ENCODE measurements around the gene LRRC57. TPM values are rescaled to one million over a fixed set of nuclear protein-coding genes. Genes with fewer than 3 reads are reported as not detected.
A peak's percentile ranks its signal among the peaks of the same experiment; 100 is the strongest.

Gene LRRC57
- total and polyA plus RNA-seq, 2 of the 13 experiments (the other 11 are each of a cell fraction or from before 2014, with no cell fraction given), result 5.8 to 14.8 TPM

DNA sequence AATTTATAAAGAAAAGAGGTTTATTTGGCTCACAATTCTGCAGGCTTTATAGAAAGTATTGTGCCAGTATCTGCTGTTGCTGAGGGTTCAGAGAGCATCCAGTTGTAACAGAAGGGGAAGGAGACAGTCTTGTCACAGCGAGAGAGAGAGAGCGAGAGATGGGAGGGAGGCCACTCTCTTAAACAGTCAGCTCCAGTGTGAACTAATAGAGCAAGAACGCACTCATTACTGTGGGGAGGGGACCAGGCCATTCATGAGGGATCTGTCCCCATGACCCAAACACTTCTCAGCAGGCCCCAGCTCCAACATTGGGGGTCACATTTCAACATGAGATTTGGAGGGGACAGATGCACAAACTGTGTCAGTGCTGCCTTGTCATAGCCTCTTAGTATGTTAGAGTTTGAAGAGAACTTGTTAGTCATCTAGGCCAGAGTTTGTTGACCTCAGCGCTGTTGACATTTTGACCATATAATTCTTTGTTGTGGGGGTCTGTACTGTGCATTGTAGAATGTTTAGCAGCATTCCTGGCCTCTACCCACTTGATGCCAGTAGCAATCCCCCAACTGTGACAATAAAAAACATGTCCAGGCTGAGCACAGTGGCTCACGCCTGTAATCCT, 42.1 kb upstream of the LRRC57 start:
- intact Hi-C loops (cut with micrococcal nuclease; ENCODE audit: unreplicated experiment), result loop anchor here (5.0 kb wide), 1 partner anchor 62 kb away; no protein-coding TSS in a partner anchor
- FAIRE-seq (peak; percentile 54), ATAC-seq (peak; percentile 75), DNase-seq (ENCODE audit: low spot score) (peak; percentile 41)
- in situ Hi-C loops (cut with HindIII; ENCODE audit: extremely low pct_ligation_motif_present, low pct_unique_long_range_greater_than_20kb), result no loop called here
- Histone ChIP-seq H3K79me2 (ENCODE audit: insufficient read depth, low read length) (no peaks in the 10 kb centered on the region), H3K4me3 (replicated peaks in 1 of 3; ENCODE audit: insufficient read depth in 1 of 3, low read depth in 2 of 3, low read length in 3 of 3) (peak overlapping the region in 1 of 3 experiments; percentile 22; a peak in 2 of 6 replicates), H3K9ac (ENCODE audit: insufficient read depth, low read depth, low read length) (peak overlapping the region; percentile 32), H3K27me3 (ENCODE audit: control insufficient read depth in 1 of 2, insufficient read depth in 2 of 2, low read length in 2 of 2) (no peaks in the 10 kb centered on the region), H2AFZ (ENCODE audit: low read length) (no peak overlapping the region), H3K9me3 (ENCODE audit: low read length) (no peaks in the 10 kb centered on the region), H3K27ac (ENCODE audit: extremely low read length, insufficient read depth, low read length) (peak overlapping the region; percentile 89), H3K36me3 (replicated peaks in 1 of 2; ENCODE audit: control insufficient read depth in 1 of 2, insufficient read depth in 2 of 2, low read length in 2 of 2) (peaks cover 0 to 2% of the 10 kb centered on the region in 2 experiments; a peak in 1 of 5 replicates), H3K4me1 (ENCODE audit: insufficient read depth, low read length) (peaks cover 31% of the 10 kb centered on the region), H4K20me1 (ENCODE audit: insufficient read depth, low read length) (no peaks in the 10 kb centered on the region), H3K4me2 (ENCODE audit: low read depth, low read length) (peak overlapping the region; percentile 64)
- ChIA-PET CTCF (ENCODE audit: low intra/inter-chr PET ratio, low total read pairs) (interaction anchor here (1.1 kb wide), 1 partner anchor 15 kb away, joined by 4 read pairs; the partner anchor contains the start of gene STARD9), POLR2A (interaction anchor here (1.4 to 2.4 kb wide), 3 partner anchors 9 to 16 kb away, joined by 4 to 20 read pairs (median 9); partner anchors contain the start of gene STARD9)
- 42% methylated on average over 5 of the region's 5 CpGs for WGBS (ENCODE audit: low lambda C conversion rate)
- BruUV-seq (replicated peaks), result no TSS peak
- TF ChIP-seq ZNF543 (CRISPR knock-in tag; IDR thresholded peaks at IDR 0.05) (no peak), FOXA3 (CRISPR knock-in tag; IDR thresholded peaks at IDR 0.05) (peak; percentile 34; the same call in 1 of the 2 replicates), ZNF614 (CRISPR knock-in tag; IDR thresholded peaks at IDR 0.05; ENCODE audit: borderline replicate concordance) (no peak), SMARCE1 (IDR thresholded peaks at IDR 0.05; ENCODE audit: borderline replicate concordance) (no peak), REPIN1 (CRISPR knock-in tag; IDR thresholded peaks at IDR 0.05; ENCODE audit: borderline replicate concordance, low read depth) (no peak), TARDBP (CRISPR knock-in tag; IDR thresholded peaks at IDR 0.05) (0 out of 2 replicates have a peak, but pooled peaks have one; percentile 30), ZNF382 (CRISPR knock-in tag; IDR thresholded peaks at IDR 0.05; ENCODE audit: borderline replicate concordance) (no peak), ZNF205 (CRISPR knock-in tag; IDR thresholded peaks at IDR 0.05) (no peak), CBFB (CRISPR knock-in tag; IDR thresholded peaks at IDR 0.05) (no peak), CAMTA2 (CRISPR knock-in tag; IDR thresholded peaks at IDR 0.05; ENCODE audit: borderline replicate concordance) (no peak), FOXK1 (CRISPR knock-in tag; IDR thresholded peaks at IDR 0.05; ENCODE audit: borderline replicate concordance, low read depth) (no peak), RXRA (CRISPR knock-in tag; IDR thresholded peaks at IDR 0.05) (peak; percentile 62; the same call in 1 of the 2 replicates), SALL1 (CRISPR knock-in tag; IDR thresholded peaks at IDR 0.05) (0 out of 2 replicates have a peak, but pooled peaks have one; percentile 42), NR2F1 (CRISPR knock-in tag; IDR thresholded peaks at IDR 0.05) (peak in 1 of 2 experiments; percentile 42; a peak in 1 of 4 replicates), ZNF562 (CRISPR knock-in tag; IDR thresholded peaks at IDR 0.05; ENCODE audit: borderline replicate concordance) (no peak), ZNF7 (CRISPR knock-in tag; IDR thresholded peaks at IDR 0.05) (no peak)
- TF ChIP-seq, protein P1, sequence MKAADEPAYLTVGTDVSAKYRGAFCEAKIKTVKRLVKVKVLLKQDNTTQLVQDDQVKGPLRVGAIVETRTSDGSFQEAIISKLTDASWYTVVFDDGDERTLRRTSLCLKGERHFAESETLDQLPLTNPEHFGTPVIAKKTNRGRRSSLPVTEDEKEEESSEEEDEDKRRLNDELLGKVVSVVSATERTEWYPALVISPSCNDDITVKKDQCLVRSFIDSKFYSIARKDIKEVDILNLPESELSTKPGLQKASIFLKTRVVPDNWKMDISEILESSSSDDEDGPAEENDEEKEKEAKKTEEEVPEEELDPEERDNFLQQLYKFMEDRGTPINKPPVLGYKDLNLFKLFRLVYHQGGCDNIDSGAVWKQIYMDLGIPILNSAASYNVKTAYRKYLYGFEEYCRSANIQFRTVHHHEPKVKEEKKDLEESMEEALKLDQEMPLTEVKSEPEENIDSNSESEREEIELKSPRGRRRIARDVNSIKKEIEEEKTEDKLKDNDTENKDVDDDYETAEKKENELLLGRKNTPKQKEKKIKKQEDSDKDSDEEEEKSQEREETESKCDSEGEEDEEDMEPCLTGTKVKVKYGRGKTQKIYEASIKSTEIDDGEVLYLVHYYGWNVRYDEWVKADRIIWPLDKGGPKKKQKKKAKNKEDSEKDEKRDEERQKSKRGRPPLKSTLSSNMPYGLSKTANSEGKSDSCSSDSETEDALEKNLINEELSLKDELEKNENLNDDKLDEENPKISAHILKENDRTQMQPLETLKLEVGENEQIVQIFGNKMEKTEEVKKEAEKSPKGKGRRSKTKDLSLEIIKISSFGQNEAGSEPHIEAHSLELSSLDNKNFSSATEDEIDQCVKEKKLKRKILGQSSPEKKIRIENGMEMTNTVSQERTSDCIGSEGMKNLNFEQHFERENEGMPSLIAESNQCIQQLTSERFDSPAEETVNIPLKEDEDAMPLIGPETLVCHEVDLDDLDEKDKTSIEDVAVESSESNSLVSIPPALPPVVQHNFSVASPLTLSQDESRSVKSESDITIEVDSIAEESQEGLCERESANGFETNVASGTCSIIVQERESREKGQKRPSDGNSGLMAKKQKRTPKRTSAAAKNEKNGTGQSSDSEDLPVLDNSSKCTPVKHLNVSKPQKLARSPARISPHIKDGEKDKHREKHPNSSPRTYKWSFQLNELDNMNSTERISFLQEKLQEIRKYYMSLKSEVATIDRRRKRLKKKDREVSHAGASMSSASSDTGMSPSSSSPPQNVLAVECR (CRISPR knock-in tag; IDR thresholded peaks at IDR 0.05; ENCODE audit: borderline replicate concordance), result peak; percentile 45; the same call in 1 of the 2 replicates
- TF ChIP-seq, protein P2, sequence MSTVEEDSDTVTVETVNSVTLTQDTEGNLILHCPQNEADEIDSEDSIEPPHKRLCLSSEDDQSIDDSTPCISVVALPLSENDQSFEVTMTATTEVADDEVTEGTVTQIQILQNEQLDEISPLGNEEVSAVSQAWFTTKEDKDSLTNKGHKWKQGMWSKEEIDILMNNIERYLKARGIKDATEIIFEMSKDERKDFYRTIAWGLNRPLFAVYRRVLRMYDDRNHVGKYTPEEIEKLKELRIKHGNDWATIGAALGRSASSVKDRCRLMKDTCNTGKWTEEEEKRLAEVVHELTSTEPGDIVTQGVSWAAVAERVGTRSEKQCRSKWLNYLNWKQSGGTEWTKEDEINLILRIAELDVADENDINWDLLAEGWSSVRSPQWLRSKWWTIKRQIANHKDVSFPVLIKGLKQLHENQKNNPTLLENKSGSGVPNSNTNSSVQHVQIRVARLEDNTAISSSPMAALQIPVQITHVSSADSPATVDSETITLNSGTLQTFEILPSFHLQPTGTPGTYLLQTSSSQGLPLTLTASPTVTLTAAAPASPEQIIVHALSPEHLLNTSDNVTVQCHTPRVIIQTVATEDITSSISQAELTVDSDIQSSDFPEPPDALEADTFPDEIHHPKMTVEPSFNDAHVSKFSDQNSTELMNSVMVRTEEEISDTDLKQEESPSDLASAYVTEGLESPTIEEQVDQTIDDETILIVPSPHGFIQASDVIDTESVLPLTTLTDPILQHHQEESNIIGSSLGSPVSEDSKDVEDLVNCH (CRISPR knock-in tag; IDR thresholded peaks at IDR 0.05), result no peak

Measured in HepG2 (cell line).